GM12892 (cell line): ENCODE measurements around the gene GLP2R.

ENCODE experiments used
- POLR2A ChIP-seq: IDR thresholded peaks from 2 replicates; pipeline ENCODE4 v1.6.1; 2011; ENCODE audit warnings: low read depth, low read length, control low read depth
- POLR2AphosphoS5 ChIP-seq: IDR thresholded peaks from 2 replicates; pipeline ENCODE4 v1.6.1; 2011; ENCODE audit warnings: low read depth, low read length, control low read depth

- TF ChIP-seq POLR2AphosphoS5 (no peak), POLR2A (no peak)
These were observed 80.2 kb downstream of the GLP2R start for GRCh38 chr17:9905902-9906301.
